ENCODE results near the gene GIGYF2. TPM values are rescaled to one million over a fixed set of nuclear protein-coding genes. Genes with fewer than 3 reads are reported as not detected.
A peak's percentile ranks its signal among the peaks of the same experiment; 100 is the strongest.

GIGYF2 gene
- total and polyA plus RNA-seq, 2 of the 13 experiments (the other 11 are each of a cell fraction or from before 2014, with no cell fraction given) = 44.9 to 73.5 TPM

DNA sequence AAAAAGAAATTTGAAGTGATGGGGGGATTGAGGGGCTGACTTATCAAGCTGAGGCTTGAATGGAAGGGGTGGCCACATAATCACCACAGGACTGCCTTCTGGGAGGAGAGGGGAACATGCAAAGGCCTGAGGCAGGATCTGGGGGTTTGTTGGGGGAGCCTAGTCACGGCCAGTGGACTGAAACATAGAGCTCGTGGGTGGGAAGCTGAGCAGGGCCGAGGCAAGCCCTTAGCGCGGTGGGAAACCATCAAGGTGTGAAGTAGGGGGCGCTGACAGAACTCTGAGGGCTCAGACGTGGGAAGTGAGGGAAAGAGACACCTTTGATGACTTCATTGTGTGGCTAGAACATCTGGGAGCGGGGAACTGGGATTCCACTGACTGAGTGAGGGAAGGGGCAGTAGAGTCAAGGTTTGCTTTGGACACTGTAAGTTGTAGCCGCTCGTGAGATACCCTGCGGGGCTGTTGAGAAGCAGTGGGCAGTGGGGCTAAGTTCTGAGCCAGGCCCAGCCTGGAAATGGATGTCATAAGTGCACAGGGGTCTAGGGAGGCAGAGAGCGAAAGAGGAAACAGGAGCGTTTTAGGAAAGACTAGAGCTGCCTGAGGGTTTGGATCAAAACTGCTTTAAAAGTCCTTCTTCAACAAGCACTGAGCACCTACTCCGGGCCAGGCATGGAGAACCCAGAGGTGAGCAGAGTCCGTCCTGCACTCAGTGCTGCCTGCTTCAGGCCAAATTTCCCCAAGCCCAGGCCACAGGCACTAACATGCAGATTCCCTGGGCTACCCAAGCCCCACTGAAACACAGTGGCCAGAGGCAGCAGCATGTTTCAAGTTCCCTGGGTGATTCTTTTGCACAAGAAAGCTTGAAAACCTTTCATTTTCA is 172.2 kb downstream of the GIGYF2 start (continued):
- TF ChIP-seq, protein P1, sequence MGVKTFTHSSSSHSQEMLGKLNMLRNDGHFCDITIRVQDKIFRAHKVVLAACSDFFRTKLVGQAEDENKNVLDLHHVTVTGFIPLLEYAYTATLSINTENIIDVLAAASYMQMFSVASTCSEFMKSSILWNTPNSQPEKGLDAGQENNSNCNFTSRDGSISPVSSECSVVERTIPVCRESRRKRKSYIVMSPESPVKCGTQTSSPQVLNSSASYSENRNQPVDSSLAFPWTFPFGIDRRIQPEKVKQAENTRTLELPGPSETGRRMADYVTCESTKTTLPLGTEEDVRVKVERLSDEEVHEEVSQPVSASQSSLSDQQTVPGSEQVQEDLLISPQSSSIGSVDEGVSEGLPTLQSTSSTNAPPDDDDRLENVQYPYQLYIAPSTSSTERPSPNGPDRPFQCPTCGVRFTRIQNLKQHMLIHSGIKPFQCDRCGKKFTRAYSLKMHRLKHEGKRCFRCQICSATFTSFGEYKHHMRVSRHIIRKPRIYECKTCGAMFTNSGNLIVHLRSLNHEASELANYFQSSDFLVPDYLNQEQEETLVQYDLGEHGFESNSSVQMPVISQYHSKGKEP (CRISPR knock-in tag; IDR thresholded peaks at IDR 0.05) = no peak
- TF ChIP-seq ZNF121 (CRISPR knock-in tag; IDR thresholded peaks at IDR 0.05) = peak; percentile 85
- TF ChIP-seq, protein P2, sequence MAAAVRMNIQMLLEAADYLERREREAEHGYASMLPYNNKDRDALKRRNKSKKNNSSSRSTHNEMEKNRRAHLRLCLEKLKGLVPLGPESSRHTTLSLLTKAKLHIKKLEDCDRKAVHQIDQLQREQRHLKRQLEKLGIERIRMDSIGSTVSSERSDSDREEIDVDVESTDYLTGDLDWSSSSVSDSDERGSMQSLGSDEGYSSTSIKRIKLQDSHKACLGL (CRISPR knock-in tag; IDR thresholded peaks at IDR 0.05) = no peak
- no peak for TF ChIP-seq AHR (CRISPR knock-in tag; IDR thresholded peaks at IDR 0.05)
- no peak for TF ChIP-seq IRX3 (CRISPR knock-in tag; IDR thresholded peaks at IDR 0.05; ENCODE audit: borderline replicate concordance, low read depth)
- no peak for TF ChIP-seq STAT6 (CRISPR knock-in tag; IDR thresholded peaks at IDR 0.05; ENCODE audit: borderline replicate concordance)
- TF ChIP-seq SNAPC2 (CRISPR knock-in tag; IDR thresholded peaks at IDR 0.05) = no peak
- TF ChIP-seq ZNF644 (CRISPR knock-in tag; IDR thresholded peaks at IDR 0.05; ENCODE audit: low read depth) = no peak
- no peak for TF ChIP-seq KLF6 (CRISPR knock-in tag; IDR thresholded peaks at IDR 0.05)
- TF ChIP-seq ZNF768 (CRISPR knock-in tag; IDR thresholded peaks at IDR 0.05) = no peak
- TF ChIP-seq CENPT (CRISPR knock-in tag; IDR thresholded peaks at IDR 0.05; ENCODE audit: low read depth) = no peak
- no peak for TF ChIP-seq ZNF136 (CRISPR knock-in tag; IDR thresholded peaks at IDR 0.05; ENCODE audit: low read depth)
- TF ChIP-seq HES4 (CRISPR knock-in tag; IDR thresholded peaks at IDR 0.05; ENCODE audit: borderline replicate concordance) = no peak
- TF ChIP-seq, protein P3, sequence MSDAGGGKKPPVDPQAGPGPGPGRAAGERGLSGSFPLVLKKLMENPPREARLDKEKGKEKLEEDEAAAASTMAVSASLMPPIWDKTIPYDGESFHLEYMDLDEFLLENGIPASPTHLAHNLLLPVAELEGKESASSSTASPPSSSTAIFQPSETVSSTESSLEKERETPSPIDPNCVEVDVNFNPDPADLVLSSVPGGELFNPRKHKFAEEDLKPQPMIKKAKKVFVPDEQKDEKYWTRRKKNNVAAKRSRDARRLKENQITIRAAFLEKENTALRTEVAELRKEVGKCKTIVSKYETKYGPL (CRISPR knock-in tag; IDR thresholded peaks at IDR 0.05) = no peak
- TF ChIP-seq NFIB (CRISPR knock-in tag; IDR thresholded peaks at IDR 0.05; ENCODE audit: borderline replicate concordance) = no peak
- TF ChIP-seq YY1 (IDR thresholded peaks at IDR 0.05; ENCODE audit: insufficient read depth, insufficient replicate concordance, low read depth, low read length) = no peak
- TF ChIP-seq SIX4 (CRISPR knock-in tag; IDR thresholded peaks at IDR 0.05) = no peak
- no peak for TF ChIP-seq ZFP36L2 (CRISPR knock-in tag; IDR thresholded peaks at IDR 0.05)
- TF ChIP-seq ZBED4 (CRISPR knock-in tag; IDR thresholded peaks at IDR 0.05; ENCODE audit: borderline replicate concordance) = no peak
